Fibroblast of the conjunctiva (primary cell): Measurements from ENCODE around the gene CHRNA4.
"Not testable (repeated sequence)": the region's sequence is repeated elsewhere in the genome, so short reads cannot be mapped to it uniquely, and the experiment has no call there.

Experiments
- DNase-seq: peaks from one replicate; pipeline ENCODE4 v3.0.0-alpha.2; 2010; ENCODE audit warnings: low read depth

Gene CHRNA4

DNA sequence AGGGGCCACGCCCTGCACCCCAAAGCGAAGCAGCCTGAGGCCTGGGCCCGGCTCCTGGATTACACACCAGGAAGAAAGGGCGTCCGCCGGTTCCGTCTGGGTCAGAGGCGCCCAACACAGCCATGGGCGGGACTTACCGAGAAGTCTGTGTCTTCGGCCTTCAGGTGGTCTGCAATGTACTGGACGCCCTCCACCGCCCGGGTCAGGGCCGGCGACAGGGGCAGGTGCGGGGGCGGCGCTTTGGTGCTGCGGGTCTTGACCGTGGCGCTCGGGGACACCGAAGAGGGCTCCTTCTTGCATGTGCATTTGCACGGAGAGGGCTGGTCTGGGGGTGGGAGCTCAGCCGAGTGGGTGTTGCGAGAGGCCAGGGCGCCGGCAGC, 11.6 kb downstream of the CHRNA4 start:
- no peak for DNase-seq

DNA sequence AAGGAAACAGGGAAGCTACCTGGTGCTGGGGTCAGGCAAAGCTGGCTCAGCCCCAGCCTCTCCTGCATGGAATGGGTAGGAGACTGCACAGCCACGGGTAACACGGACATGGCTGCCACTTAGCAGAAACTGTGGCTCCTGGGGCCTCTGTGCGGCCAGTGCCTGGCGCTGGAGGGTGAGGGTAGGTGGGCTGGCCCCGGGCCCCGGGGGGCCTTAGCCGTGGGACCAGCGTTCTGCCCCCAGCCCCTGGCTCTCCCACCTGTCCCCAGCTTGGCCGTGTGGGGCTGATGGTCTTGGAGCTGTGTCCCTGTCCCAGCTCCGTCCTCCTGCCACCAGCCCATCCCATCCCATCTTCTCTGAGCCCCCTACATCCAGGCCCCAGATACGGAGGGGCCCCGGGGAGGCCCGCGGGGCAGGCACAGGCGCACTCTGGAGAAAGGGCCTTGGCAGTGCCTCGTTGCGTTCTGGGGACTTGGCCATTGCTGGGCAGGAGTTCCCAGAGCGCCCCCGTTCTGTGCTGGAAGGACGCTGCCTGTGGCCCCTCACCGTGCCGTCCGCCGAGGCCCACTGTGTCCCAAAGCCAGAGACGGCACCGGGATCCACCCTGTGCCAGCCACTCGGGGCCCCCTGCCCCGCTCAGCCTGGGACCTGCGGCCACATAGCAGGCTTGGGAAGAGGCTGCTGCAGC, 12.2 kb downstream of the CHRNA4 start:
- DNase-seq, result no peak

DNA sequence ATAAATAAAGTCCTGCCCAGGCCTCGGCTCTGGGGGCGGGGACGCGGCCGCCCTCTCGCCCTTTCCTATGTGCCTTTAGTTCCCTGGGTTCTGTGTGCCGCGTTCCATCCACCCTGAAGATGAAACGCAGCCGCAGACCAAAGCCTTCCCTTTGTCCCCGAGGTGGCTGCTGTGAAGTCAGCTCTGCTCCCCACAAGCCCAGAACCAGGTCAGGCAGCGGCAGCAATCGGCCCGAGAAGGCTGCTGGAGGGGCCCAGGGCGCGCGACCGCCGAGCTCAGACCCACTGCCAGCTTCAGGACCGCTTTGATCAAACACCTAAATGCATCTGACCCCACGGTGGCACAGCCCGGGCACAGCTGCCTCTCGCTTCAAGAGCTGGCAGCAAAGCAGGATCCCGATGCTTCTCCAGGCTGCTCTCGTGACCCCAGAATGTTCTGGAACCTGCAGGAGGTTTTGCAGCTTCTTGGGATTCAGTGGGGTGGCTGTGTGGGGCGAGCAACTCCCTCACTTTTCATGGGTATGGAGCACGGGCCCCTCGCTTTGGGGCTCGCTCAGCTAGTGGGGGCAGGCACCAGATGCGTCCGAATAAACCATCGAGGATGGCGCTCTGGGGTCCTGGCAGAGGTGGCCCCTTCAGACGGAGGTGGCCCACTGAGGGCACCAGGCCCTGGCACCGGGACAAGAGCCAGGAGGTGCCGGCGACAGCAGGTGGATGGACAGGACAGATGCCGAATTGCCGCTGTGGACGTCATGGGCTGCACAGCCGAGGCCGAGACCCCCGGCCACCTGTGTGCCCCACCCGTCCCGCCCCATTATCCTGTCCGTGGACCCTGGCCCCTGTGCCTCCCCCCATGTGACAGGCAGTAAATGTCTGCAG, 13.0 kb downstream of the CHRNA4 start:
- DNase-seq, result no peak

GRCh38 chr20:63347081-63347741, 13.9 kb downstream of the CHRNA4 start:
- no peak for DNase-seq

GRCh38 chr20:63346131-63347080, 14.7 kb downstream of the CHRNA4 start:
- DNase-seq, result no peak

DNA sequence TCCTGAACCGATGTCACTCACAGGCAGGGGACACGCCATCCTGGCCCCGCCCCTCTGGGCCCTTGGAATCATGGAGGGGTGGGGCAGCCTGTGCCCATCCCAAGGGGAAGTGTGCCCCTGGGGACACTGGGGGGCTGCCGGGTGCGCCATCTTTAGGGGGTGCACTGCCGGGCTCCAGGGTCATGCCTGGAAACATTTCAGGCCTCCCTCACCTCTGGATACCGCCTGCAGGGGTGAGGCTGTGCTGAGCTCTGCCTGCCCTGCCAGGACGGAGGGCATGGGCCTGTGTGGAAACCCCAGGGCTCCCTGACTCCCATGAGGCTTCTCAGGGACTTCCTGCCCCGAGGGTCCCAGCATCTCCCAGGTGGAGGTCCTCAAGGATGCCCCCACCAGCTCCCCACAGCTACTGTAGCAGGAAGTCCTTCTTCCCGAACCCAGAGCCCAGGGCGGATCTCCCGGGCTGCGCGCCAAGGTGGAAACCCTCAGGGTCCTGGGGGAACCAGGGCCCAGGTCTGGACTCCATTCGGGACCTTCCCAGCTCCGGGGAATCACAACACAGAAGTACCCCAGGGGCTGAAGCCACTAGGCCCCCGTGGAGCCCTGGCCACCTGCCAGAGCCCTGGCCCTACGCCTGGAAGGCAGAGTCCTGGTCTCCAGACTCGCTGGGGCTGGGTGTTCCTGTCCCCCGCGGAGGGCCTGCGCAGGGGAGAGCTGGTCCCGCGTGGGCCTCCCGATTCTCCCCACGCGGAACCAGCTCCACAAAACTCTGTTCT, 15.6 kb downstream of the CHRNA4 start:
- no peak for DNase-seq

DNA sequence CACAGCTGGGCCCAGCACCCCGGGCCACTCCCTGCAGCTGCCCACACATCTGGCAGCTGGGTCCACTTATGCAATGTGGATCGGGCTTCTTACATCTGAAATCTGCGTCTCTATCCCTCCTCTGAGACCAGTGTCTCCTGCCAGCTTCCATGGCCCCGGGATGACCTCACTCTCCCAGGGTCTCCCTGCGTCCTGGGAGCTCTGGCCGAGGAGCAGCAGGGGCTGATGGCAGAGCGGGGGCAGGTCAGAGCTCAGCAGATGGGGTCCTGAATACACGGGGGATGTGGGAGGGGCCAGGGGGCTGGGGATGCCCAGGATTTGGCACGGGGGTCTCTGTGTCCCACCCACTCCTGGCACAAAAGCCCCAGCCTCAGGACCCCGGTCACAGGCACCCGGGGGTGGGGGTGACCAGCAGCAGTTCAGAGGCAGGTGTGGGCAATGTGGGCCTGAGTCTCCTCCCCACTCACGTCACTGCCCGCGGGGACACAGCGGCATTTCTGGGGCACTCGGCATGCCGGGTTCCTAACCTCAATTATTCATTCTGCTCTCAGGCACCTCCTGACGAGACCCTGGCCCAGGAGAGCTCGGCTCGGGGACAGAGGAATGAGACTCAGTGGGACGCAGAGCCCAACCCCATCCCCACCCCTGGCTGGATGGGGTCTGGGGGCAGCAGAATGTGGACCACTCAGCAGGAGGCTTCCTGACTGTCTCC, 16.4 kb downstream of the CHRNA4 start:
- peak; percentile 28 for DNase-seq

DNA sequence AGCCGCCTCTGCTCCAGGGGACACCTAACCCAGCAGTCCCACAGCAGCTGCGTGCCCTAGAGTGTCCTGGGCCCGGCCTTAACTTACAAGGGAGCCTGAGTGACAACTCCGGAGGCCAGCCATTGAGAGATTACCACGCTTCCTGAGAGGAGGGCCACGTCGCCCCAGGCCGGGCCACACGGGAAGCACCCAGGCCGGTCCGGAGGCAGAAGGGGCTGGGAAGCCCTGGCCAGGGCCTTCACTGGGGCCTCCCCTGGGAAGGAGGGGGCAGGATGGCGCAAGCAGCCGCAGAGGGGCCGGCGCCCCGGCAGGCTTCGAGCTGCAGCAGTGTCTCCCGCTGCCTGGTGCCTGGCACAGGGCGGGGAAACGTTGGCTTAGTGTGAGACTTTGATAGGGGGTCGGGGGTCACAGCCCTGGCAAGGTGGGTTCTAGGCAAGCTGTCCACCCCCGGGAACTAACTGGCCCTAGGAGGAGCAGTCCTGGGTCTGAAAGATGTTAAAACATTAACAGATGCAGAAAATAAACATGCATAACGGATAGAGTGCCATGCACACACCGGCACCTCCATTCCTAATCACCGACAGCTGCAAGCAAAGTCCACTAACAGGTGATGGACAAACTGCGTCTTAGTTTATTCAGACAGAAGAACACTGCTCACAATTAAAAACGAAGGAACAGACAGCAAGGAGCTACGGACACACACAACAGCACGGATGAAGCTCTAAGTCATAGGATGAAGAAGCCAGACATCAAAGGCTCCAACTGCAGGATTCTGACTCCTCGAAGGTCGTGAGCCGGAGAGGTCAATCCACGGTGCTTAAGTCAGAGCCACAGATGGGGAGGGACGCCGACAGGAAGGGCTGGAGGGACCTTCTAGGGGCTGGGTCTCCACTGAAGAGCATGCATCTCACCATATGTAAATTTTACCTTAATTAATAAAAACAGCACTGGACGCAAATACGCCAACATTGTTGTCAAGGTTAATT, 17.4 kb downstream of the CHRNA4 start:
- DNase-seq, result no peak

DNA sequence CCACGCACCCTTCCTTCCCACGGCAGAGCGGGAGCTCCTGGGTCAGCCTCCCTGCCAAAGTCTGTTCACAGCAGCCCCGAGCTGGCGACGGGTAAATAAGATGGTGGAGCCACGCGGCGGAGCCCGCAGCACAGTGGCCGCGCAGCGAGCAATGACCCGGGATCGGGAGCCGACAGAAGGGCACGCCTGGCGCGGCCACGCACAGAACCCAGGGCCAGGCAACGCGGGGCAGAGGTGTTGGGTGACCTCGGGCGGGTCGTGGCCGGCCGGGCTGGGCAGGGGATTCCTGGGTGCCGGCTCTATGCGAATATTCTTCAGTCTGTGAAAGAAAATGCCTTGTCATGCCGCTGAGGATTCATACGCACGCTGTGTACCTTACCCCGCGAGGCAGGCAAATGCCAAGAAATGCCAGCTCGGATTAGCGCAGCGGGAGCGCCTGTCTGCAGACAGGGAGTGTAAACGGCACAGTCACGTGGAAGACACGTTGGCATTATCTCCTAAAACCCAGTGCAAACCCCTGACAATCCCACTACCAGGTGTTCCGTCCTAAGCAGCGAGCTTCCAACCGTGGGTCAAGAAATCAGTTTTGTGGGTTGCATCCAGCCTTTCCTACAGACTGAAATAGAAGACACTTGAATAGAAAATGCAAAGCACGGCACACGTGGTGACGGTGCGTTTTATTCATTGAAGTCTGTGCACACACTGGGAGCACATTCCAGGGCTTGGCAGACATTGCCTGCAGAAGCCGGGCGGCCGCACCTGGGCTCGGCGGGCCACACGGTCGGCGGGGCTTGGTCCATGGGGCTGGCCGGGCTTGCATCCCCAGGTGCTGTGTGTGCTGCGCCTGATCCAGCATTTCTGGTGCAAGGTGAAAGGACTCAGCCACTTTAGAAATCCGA, 18.3 kb downstream of the CHRNA4 start:
- no peak for DNase-seq

DNA sequence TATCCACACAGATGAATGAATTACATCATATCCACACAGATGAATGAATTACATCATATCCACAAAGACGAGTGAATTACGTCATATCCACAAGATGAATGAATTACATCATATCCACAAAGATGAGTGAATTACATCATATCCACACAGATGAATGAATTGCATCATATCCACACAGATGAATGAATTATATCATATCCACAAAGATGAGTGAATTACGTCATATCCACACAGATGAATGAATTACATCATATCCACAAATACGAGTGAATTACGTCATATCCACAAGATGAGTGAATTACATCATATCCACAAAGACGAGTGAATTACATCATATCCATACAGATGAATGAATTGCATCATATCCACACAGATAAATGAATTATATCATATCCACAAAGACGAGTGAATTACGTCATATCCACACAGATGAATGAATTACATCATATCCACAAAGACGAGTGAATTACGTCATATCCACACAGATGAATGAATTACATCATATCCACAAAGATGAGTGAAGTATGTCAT, 20.9 kb downstream of the CHRNA4 start:
- DNase-seq, result not testable (repeated sequence)

GRCh38 chr20:63339154-63340094, 21.7 kb downstream of the CHRNA4 start:
- not testable (repeated sequence) for DNase-seq

- DNase-seq, result no peak
These were observed 23.2 kb downstream of the CHRNA4 start for GRCh38 chr20:63337786-63338420.

- no peak for DNase-seq
These were observed 24.9 kb downstream of the CHRNA4 start for GRCh38 chr20:63336232-63336752.

DNA sequence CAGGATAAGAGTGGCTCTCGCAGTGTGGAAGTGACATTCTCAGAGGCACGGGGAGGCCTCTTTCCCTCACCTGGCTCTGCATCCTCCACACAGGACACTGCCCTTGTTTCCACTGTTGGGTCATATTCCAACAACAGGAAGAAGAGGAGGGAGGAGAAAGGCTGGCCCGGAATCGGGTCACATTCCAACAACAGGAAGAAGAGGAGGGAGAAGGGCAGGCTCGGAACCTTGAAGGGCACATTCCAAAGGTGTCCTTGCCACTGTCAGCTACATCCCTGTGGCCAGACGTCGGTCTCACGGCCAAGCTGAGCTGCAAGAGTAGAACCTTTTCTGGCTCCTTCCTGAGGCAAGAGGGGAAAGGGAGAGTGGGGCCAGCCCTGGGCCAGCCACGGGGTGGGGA, 25.4 kb downstream of the CHRNA4 start:
- DNase-seq, result no peak

GRCh38 chr20:63335060-63335459, 26.1 kb downstream of the CHRNA4 start:
- not testable (repeated sequence) for DNase-seq

DNA sequence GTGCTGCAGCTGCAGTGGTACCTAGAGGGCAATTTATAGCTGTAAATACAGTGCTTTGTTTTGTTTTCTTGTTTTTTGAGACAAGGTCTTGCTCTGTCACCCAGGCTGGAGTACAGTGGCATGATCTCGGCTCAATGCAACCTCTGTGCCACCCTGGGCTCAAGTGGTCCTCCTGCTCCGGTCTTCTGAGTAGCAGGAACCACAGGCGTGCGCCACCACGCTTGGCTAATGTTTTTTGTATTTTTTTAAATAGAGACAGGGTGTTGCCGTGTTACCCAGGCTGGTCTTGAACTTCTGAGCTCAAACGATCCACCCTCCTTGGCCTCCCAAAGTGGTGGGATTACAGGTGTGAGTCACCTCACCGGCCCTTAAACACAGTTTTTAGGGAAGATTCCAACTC, 26.8 kb downstream of the CHRNA4 start:
- DNase-seq, result no peak
